DMS153 treated with DMSO at 0.1 percent for 48 hours (cell line): ENCODE results near the gene CPT1A.

Experiments used
- DNase-seq: peaks from one replicate; lab custom pipeline; 2025; ENCODE audit not compliant: unreplicated experiment; lab: John Stamatoyannopoulos, UW

Gene CPT1A

DNA sequence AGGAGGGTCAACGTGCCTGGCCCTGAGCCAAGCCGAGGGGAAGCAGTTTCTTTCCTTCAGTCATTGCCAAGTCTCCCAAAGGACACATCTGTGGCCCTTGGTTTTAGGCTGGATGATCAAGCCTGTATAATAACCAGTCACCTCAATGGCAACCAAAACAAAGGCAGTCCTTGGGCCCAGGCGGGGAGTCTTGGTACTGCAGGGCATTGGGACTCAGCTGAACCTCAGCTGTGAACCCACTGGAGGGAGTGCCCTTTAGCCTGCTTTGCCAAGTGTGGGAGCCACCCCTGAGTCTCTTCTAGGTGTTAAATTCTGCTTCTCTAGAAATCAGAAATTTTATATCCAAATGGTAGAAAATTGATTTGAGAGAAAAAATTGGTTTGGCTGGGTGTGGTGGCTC, 36.9 kb downstream of the CPT1A start:
- DNase-seq = no peak

DNA sequence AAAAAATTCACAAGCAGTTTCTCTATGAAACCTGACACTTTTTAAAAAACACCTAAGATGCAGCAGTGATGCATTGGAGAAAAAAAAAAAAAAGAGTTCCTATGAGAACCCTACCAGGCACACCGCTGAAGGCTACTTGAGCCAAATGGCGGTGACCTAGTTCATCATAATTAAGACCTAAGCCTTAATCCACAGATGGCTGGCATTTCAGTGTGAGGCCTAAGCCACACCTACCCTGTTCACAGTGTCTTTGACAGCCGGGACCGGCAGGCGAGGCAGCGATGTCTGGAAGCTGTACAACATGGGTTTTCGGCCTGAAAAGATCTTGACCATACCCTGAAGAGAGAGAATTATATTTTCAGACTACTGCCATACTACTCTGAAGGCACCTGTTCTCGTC, 38.0 kb downstream of the CPT1A start:
- DNase-seq = no peak

DNA sequence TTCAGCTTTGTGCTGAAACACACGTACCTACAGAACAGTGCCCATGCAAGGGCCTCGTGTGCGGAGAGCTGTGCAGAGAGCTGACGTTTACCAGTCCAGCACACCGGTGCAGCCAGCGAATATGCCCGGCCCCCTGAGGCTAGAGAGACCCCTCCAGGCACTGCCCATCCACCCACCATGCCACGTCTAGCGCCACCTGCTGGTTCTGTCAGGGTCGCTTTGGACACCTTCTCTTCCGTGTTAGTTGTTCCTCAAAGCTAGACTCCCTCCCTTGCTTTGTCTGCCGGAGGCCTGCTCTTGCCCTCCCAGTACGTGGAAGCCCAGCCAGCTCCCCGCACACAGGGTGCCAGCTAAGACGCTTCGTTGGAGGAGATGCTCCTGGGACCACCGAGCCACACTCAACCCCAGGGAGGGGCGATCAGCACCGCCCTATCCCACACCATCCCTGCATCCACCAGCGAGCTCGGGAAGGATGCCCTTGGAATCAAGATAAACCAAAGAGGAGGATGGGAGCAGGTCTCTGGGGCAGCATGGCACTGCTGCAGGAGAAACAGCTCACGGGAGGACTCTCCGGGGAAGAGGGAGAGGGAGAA, 43.4 kb downstream of the CPT1A start:
- DNase-seq = no peak

DNA sequence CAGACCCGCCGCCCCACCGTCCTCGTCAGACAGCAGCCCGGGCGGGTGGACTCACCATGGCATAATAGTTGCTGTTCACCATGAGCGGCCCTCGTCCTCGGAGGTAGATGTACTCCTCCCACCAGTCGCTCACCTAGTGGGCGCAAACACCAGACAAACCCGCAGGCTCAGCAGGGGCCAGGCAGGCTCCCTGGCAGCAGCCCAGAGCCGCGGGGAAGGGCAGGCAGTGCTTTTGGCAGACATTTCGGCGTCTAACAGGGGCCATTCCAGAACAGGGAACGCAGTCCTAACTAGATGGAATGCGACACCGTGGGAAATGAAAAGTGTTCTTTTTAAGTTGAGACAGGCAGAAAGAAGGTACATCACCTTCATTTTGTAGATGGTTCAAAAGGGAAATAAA, 44.9 kb downstream of the CPT1A start:
- DNase-seq = no peak

DNA sequence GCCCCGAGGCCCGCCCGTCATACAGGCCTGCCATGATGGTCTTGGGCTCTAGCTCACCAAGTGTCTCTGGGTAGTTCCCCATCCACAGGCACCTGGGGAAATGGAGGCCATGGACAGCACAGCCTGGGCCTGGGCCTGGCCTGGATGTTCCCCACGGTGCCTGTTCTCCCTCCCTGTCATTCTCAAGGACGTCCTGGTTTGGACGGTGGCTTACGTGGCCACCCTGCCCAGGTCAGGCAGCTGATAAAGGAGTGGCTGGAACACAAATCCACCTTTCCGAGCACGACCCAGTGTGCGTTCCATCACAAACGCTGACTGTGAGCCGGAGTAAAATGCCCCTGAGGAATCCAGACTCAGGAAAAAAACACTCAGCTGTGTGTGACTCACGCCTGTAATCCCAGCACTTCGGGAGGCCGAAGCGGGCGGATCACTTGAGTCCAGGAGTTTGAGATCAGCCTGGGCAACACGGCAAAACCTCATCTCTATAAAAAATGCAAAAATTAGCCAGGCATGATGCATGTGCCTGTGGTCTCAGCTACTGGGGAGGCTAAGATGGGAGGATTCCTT, 49.2 kb downstream of the CPT1A start:
- DNase-seq = no peak

DNA sequence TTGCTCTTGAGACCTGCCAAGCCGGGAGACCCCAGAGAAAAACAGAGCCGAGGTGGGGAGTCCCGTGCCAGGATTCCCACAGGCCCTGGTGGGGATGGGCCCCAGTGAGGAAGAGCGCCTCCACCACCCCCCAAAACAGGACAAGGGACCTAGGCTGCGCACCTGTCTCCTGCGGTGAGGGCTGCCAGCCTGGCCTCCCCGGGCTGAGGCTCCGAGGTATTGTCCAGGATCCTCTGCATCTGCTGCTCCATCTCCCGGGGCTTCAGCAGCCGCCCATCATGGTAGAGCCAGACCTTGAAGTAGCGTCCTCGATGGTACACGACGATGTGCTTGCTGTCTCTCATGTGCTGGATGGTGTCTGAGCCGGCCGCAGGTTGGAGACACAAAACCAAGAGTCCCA, 57.1 kb downstream of the CPT1A start:
- no peak for DNase-seq

DNA sequence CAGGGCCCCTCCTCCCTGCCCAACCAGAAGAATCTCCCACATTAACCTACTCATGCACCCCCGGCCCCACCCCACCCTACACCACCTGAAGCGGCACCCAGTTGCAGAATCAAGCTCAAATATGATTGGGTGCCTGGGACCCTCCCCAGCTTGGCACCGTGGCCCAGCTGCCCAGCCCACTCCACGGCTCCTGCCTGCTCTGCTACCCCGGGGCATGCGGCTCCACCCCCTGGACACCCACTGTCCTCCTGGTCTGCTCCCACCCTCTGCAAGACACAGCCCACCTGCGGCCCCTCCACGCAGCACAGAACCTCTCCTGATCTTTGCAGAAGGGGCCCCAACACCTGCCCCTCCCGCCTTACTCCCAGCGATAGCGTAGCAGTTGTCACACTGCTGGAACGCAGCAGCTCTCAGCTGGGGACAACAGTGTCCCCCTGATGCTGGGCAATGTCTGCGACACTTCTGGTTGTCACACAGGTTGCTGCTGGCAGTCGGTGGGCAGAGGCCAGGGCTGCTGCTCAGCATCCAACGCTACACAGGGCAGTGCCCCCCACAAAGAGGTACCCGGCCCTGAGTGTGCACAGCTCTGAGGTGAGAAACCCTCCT, 58.4 kb downstream of the CPT1A start:
- DNase-seq = no peak

DNA sequence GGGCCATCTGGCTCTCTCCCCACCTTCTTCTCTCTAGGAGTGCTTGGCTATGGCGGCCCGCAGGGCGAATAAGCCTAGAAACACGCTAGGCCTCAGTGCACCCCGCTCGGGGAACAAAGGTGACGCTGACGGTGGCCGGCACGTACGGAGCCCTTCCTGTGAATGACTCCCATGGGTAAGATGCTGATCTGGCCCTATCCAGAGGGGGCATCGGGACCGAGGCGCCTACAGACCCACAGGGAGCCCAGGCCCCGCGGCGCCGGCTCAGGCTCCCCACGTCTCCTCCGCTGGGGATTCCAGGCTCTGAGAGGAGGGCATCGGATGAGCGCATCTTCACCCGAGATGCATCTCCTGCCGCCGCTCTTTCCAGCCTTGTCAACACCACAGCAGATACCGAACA, 59.0 kb downstream of the CPT1A start:
- DNase-seq = no peak

DNA sequence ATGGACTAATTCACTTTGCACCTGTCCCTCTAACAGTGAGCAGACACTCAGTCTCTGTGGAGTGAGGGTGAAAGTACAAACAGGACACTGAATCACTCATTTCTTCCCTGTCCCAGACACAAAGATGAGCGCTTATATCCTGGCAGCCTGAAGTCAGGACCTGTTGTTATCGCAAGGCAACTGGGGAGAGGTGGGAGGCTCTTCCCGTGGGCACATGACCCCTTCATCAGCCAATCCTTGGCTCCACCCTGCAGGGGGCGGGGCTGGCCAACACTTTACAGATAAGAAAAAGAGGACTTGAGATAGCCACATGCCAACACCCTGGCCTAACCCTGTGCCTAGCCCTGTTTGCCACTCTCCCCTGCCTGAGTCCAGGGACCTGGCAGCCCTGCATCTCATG, 60.9 kb downstream of the CPT1A start:
- DNase-seq = no peak

DNA sequence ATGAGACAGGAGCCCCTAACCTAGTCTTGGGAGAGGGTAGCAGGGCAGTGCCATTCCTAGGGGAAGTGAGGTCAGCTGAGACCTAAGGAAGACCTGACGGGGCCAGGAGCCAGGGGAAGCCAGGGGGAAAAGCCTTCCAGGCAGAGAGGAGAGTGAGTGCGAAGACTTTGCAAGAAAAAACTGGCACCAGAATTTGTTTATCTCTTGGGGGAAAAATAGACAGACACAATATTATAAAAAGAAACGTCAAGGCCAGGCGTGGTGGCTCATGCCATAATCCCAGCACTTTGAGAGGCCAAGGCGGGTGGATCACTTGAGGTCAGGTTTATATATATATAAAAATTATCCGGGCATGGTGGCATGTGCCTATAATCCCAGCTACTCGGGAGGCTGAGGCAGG, 63.5 kb downstream of the CPT1A start:
- no peak for DNase-seq

DNA sequence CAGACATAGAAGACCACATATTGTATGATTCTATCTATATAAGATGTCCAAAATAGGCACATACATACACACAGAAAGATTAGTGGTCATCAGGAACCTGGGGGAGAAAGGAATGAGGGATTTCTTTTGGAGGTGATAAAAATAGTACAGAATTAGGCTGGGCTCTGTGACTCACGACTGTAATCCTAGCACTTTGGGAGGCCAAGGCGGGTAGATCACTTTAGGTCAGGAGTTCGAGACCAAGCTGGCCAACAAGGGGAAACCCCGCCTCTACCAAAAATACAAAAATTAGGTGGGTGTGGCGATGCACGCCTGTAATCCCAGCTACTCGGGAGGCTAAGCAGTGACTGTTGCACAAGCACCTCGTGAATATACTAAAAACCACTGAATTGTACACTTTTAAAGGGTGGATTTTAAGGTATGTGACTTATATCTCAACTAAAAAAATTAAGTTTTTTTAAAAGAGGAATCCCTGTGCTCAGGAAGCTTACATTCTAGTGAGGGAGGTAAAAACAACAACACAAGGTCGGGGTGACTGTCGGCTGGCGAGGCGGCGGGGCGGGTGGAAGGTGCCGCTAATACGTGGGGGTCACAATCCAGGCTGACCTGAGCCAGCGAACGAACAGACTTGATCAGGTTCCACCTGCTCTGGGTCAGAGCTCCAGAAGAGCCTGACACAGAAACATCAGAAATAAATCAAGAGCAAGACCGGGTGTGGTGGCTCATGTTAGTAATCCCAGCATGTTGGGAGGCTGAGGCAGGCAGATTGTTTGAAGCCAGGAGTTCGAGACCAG, 65.1 kb downstream of the CPT1A start:
- no peak for DNase-seq

DNA sequence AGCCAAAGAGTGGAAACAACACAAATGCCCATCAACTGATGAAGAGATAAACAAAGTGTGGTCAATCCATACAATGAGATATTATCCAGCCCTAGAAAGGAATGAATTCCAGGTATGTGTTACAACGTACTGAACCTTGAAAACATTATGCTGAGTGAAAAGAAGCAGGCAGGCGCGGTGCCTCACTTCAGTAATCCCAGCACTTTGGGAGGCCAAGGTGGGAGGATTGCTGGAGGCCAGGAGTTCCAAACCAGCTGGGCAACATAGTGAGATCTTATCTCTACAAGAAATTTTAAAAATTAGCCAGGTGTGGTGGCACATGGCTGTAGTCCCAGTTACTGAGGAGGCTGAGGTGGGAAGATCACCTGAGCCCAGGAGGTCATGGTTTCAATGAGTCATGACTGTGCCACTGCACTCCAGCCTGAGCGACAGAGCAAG, 65.7 kb downstream of the CPT1A start:
- no peak for DNase-seq

DNA sequence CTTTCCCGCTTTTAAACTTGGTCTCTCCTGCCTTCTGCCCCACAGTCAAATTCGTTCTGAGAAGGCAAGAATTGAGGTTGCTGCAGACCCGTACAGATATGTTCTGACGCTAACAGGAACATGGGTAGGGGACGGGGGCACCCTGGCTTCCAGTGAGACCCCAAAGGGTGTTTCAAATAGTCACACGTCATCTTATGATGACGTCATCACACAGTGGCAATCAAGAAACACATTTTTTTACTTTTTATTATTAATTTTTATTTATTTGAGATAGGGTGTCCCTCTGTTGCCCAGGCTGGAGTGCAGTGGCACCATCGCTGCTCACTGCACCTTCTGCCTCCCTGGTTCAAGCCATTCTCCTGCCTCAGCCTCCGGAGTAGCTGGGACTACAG, 67.5 kb downstream of the CPT1A start:
- DNase-seq = no peak

DNA sequence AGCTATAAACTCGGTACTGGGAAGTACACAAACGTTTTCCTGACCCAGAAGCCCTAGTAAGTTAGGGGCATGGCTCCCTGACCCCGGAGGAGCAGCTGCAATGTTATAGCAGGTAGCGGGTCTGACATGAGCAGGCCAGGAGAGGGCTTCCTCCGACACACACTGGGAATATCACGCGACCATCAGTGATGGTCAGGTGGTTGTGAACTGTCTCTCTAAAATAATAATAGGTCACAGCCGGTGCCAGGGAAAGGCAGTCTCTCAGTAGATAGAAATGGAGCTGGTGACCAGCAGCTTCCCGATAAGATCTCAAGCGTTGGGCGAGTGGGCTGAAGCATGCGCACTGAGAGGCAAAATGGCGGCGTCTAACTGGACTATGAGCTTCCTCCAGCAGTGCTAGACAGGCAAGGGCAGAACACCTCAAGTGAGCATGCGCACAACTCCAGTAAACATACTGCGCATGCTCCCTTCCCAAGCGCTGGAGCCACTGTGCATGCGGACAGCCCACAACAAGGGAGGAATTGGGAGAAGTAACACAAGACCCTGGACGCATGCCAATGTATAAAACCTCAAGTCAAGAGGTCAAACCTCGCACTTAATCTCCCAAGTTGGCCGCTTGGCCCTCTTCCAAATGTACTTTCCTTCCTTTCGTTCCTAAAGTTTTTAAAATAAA, 68.1 kb downstream of the CPT1A start:
- no peak for DNase-seq

DNA sequence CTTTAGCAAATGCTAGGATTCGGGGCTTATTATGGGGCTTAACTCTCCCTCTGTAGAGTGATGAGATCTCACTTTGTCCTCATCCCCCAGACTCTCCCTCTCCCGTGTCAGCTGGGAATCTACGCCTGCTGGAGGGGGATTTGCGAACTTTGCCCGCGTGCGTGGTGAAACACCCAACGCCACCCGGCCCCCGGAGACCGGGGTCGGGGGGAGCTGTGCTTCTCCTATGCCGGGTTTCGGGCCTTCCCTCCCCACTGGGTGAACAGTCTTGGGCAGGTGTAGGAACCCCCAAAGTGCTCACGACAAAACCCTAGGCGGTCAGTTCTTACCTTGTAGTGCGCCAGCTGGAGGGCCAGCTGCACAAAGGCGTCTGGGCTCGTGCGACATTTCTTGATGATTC, 68.8 kb downstream of the CPT1A start:
- no peak for DNase-seq

DNA sequence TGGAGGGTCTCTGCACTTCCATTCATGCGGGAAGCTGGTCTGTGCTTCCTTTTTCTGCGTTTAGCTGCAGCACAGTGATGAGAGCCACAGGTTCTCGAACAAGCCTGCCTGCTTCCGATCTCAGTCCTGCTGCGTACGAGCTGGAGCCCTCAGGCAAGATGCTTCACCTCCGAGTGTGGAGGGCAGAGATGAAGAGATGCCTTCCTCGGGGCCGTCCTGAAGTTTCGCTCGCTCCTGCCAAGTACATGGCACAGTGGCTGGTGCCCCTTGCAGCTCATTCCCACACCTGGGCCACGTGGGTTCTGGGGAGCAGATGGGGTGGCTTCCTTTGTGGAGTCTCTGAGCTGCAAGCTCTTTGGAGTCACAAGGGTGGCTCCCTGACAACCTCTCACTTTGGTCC, 70.9 kb downstream of the CPT1A start:
- DNase-seq = no peak

DNA sequence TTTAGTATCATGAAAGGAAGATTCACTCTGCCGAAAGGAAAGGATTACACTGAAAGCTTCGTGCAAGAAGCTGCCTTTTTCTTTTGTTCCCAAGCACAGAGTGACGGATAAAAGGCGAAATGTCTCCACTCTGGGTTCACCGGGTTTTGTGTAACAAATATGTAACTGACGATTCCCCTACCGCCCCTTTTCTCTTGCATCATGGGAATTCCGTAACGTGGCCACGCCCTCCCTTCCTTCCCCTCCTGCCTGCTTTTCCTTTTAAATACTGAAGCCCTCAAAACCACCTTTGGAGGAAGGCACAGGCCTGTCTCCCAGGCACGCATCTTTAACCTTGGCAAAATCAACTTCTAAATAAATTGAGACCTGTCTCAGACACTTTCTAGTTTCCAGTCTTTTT, 74.0 kb downstream of the CPT1A start:
- DNase-seq = no peak

DNA sequence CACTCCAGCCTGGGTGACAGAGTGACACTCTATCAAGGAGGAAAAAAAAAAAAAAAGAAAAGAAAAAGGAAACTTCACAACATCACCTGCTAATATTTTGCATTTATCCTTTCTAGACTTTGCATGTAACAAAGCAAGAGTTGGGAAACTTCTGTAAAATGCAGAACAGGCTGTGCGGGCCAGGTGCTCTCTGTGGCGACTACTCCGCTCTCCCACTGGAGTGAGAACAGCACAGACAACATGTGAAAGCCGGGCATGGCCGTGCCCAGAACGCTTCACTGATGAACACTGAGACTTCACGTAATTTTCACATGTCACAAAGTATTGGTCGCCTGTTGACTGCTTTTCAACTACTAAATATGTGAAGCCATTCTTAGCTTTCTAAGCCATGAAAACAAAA, 74.9 kb downstream of the CPT1A start:
- DNase-seq = no peak

DNA sequence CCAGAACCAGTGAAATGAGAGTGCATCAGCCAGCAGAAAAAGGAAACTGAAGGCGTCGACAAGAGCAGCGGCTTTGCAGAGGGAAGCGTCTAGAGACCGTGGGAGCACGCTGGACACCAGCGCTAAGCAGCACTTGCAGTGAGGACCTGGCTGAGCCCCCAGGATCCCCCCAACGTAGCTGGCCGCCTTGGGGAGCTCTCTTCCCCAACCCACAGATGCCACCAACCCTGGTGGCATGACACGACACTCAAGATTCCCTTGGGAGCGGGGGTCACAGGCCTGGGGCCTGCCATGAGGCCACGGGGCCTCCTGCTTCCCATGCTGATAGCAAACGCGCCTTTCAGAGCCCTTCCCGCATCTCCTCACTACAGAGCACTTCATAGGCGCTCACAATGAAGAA, 77.0 kb downstream of the CPT1A start:
- no peak for DNase-seq

DNA sequence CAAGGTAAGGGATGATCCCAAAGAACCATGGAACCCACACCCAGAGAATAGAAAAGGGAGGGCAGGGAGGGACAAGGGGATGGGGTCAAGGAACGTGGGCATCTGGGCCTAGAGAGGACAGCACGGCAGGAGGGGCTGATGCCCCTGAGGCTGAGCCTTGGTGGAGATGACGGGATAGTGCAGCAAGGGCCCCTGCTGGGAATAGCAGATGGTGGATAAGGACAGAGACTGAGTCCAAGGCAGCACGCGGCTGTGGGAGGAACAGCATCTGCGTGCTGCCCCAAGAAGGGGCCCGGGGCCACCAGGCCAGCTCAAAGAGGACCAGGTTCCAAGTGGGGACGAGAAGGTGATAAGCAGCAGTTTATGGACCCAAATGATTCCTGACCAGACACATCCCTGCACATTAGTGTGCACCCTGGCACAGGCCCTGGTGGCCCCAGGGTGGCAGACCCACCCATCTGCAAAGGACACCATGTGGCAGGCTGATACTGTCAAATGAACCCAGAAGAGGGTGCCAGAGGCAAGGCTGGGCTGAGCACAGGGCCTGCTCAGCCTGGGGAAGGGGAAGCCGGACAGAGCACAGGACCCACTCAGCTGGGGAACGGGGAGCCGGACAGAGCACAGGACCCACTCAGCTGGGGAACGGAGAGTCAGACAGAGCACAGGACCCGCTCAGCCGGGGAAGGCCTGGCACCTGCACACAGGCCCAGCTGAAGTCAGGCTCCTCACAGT, 77.6 kb downstream of the CPT1A start:
- no peak for DNase-seq

DNA sequence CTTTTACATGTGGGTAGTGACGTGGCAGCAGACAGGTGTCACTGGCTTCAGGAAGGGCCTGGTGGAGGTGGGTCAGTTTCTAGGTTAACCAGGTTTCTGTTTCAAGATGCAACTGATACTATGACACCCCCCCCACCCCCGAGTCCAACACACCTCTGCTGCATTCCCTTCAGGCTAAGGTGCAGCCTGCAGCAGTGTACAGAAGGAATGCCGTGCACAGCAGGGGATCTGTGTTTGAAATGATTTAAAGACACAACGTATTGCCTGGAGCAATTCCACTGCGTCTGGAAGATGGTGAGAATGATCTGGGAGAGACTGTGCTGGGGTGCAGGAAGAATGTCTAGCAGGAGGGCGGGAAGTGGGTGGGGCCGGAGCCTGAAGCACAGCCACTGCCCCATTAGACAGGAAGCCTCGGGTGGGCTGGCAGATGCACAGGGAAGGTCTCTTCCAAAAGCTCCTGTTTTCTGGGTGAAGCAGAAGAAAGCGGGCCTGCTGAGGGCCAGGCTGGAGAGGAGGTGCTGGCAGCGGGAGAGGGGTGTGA, 78.5 kb downstream of the CPT1A start:
- no peak for DNase-seq
